ENCODE data around the gene ZNF710.

- TF ChIP-seq POLR2A (IDR thresholded peaks at IDR 0.05; ENCODE audit: low read length) (no peak), GATA1 (IDR thresholded peaks at IDR 0.05; ENCODE audit: low read depth, low read length) (no peak)
Measured at GRCh38 chr15:90007076-90007460, 5.9 kb downstream of the ZNF710 start.

All from erythroblast (primary cell).